Astrocyte (in vitro differentiated cells and primary cell): ENCODE data around the gene C1orf174. TPM values are rescaled to one million over a fixed set of nuclear protein-coding genes. Genes with fewer than 3 reads are reported as not detected.

Source experiments
- DNase-seq: peaks from one replicate; pipeline ENCODE4 v3.0.0-alpha.2; 2010; ENCODE audit warnings: low read depth
- FAIRE-seq: peaks from 2 replicates; lab custom pipeline; 2011; peaks lifted over from hg19 to GRCh38; lab: Jason Lieb, UNC
- H2AFZ ChIP-seq: 2 replicates; pipeline ENCODE4 v1.6.0; 2012; ENCODE audit warnings: low read depth, low read length, inconsistent platforms
- H3K27ac ChIP-seq: 2 replicates; pipeline ENCODE4 v1.5.1; 2011; ENCODE audit warnings: low read depth, low read length, inconsistent platforms
- H3K27me3 ChIP-seq: 2 replicates; pipeline ENCODE4 v1.6.0; 2011; ENCODE audit warnings: low read length, inconsistent platforms; ENCODE audit not compliant: insufficient read depth
- H3K36me3 ChIP-seq: 2 replicates; pipeline ENCODE4 v1.5.1; 2011; ENCODE audit warnings: low read length, inconsistent platforms; ENCODE audit not compliant: insufficient read depth
- H3K4me1 ChIP-seq: 2 replicates; pipeline ENCODE4 v1.5.1; 2011; ENCODE audit warnings: low read length, inconsistent platforms; ENCODE audit not compliant: insufficient read depth
- H3K4me2 ChIP-seq: 2 replicates; pipeline ENCODE4 v1.6.0; 2012; ENCODE audit warnings: low read length, inconsistent platforms
- H3K4me3 ChIP-seq: 2 replicates; pipeline ENCODE4 v1.5.1; 2011; ENCODE audit warnings: low read depth, mild to moderate bottlenecking, low read length, inconsistent platforms; ENCODE audit not compliant: insufficient read depth
- H3K79me2 ChIP-seq: 2 replicates; pipeline ENCODE4 v1.6.0; 2012; ENCODE audit warnings: mild to moderate bottlenecking, low read length, inconsistent platforms; ENCODE audit not compliant: insufficient read depth
- H3K9ac ChIP-seq: 2 replicates; pipeline ENCODE4 v1.6.0; 2012; ENCODE audit warnings: mild to moderate bottlenecking, low read length, inconsistent platforms
- H3K9me3 ChIP-seq: 2 replicates; pipeline ENCODE4 v1.5.1; 2012; ENCODE audit warnings: low read depth, mild to moderate bottlenecking, low read length, inconsistent platforms; ENCODE audit not compliant: insufficient read depth
- H4K20me1 ChIP-seq: 2 replicates; pipeline ENCODE4 v1.6.0; 2012; ENCODE audit warnings: low read length, inconsistent platforms; ENCODE audit not compliant: insufficient read depth
- H3K27ac Mint-ChIP-seq: one replicate; pipeline ENCODE4 v1.8.0; 2021; ENCODE audit warnings: mild to moderate bottlenecking, mixed read lengths; ENCODE audit not compliant: unreplicated experiment
- H3K27me3 Mint-ChIP-seq: one replicate; pipeline ENCODE4 v1.8.0; 2021; ENCODE audit warnings: low read depth, mixed read lengths; ENCODE audit not compliant: unreplicated experiment
- H3K36me3 Mint-ChIP-seq: one replicate; pipeline ENCODE4 v1.8.0; 2021; ENCODE audit warnings: low read depth, mixed read lengths; ENCODE audit not compliant: unreplicated experiment
- H3K4me1 Mint-ChIP-seq: one replicate; pipeline ENCODE4 v1.8.0; 2021; ENCODE audit warnings: low read depth, mixed read lengths; ENCODE audit not compliant: unreplicated experiment
- H3K4me3 Mint-ChIP-seq: one replicate; pipeline ENCODE4 v1.8.0; 2021; ENCODE audit warnings: mild to moderate bottlenecking, moderate library complexity, mixed read lengths; ENCODE audit not compliant: unreplicated experiment
- H3K9me3 Mint-ChIP-seq: one replicate; pipeline ENCODE4 v1.8.0; 2021; ENCODE audit warnings: mild to moderate bottlenecking, mixed read lengths; ENCODE audit not compliant: unreplicated experiment
- CTCF ChIP-seq: IDR thresholded peaks from 2 replicates; pipeline ENCODE4 v1.5.1; 2011; ENCODE audit warnings: low read depth, mild to moderate bottlenecking, inconsistent platforms, low read length, moderate library complexity; ENCODE audit not compliant: insufficient read depth
- EZH2 ChIP-seq: IDR thresholded peaks from 2 replicates; pipeline ENCODE4 v1.6.1; 2012; ENCODE audit warnings: mild to moderate bottlenecking, low read length, inconsistent platforms; ENCODE audit not compliant: insufficient read depth
- total RNA-seq: library from RNA; stranded (reverse); gene quantifications from 2 replicates; pipeline ENCODE4 v1.2.1, GENCODE V29; 2021

C1orf174 gene
- total RNA-seq, 1 donor from 2014 or later, result 26.1 TPM

DNA sequence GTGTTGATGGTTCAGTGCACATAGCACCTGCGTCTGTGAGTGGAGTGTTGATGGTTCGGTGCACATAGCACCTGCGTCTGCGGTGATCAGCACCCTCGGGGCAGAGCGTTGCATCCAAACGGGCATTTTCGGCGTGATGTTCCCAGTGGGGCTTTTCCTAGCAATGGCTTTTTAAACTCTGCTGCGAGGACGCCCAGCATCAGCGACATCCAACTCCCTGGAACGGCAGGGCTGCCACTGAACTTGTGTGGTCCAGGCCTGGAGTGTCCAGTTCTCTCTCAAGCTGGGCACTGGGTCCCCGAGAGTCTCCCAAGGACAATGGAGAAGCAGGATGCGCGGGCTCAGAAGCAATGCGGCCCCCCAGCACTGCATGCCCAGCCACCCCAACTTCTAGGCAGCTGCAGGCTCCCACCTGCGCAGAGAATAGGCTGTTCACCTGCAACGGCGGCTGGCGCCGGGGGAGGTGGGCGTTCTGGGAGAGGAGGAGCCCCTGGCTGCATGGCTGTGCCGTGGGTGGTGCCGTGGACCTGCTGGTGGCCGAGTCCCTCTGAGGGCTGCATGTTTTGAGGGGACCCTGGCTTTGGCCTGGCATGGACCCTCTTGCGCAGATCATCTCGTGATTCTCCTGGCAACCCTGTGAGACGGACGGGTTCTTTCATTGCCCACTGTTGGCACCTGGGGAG, 10.1 kb upstream of the C1orf174 start:
- Histone ChIP-seq H3K9me3 (no peaks in the 10 kb centered on the region), H4K20me1 (no peaks in the 10 kb centered on the region), H2AFZ (no peak overlapping the region), H3K27me3 (peaks cover 4% of the 10 kb centered on the region), H3K4me2 (no peak overlapping the region), H3K27ac (no peak overlapping the region), H3K4me3 (no peak overlapping the region), H3K4me1 (no peaks in the 10 kb centered on the region), H3K79me2 (no peaks in the 10 kb centered on the region), H3K36me3 (no peaks in the 10 kb centered on the region), H3K9ac (no peak overlapping the region)
- peaks cover 27% of the 10 kb centered on the region for H3K27me3 Mint-ChIP-seq
- FAIRE-seq, result no peak
- H3K9me3 Mint-ChIP-seq, result no peaks in the 10 kb centered on the region
- no peak overlapping the region for H3K4me3 Mint-ChIP-seq
- DNase-seq, result no peak
- peaks cover 3% of the 10 kb centered on the region for H3K36me3 Mint-ChIP-seq
- no peak for TF ChIP-seq CTCF
- TF ChIP-seq EZH2, result no peak
- no peaks in the 10 kb centered on the region for H3K4me1 Mint-ChIP-seq
- H3K27ac Mint-ChIP-seq, result no peak overlapping the region

DNA sequence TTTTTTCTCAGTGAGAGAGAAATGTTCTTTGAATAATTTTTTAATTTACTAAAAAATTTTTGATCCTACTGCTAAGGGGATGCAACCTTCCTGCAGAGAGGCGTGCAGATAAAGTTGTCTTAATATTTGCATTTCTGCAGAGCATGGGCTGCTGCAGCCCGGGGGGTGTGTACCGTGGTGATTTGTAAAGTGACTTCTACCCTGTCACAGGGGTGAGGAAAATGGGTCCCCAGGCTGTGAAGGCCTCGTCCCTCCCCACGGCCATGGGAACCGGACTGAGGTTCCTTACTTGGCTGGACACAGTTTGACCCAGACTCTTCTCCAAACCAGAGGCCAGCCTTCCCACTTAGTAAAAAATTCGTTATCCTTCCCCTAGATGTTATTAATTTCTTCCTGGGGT, 9.5 kb upstream of the C1orf174 start:
- Histone ChIP-seq H3K9ac (no peak overlapping the region), H3K36me3 (no peaks in the 10 kb centered on the region), H4K20me1 (no peaks in the 10 kb centered on the region), H3K4me1 (no peaks in the 10 kb centered on the region), H3K4me3 (no peak overlapping the region), H3K4me2 (no peak overlapping the region), H3K27me3 (peaks cover 4% of the 10 kb centered on the region), H2AFZ (no peak overlapping the region), H3K79me2 (no peaks in the 10 kb centered on the region), H3K9me3 (no peaks in the 10 kb centered on the region), H3K27ac (no peak overlapping the region)
- FAIRE-seq (no peak), DNase-seq (no peak)
- peaks cover 27% of the 10 kb centered on the region for H3K27me3 Mint-ChIP-seq
- no peaks in the 10 kb centered on the region for H3K4me1 Mint-ChIP-seq
- no peak for TF ChIP-seq EZH2
- no peak for TF ChIP-seq CTCF
- H3K27ac Mint-ChIP-seq, result no peak overlapping the region
- no peaks in the 10 kb centered on the region for H3K9me3 Mint-ChIP-seq
- H3K36me3 Mint-ChIP-seq, result peaks cover 3% of the 10 kb centered on the region
- no peak overlapping the region for H3K4me3 Mint-ChIP-seq

GRCh38 chr1:3908886-3909517, 8.9 kb upstream of the C1orf174 start:
- Histone ChIP-seq H3K27ac (no peak overlapping the region), H3K4me1 (no peaks in the 10 kb centered on the region), H4K20me1 (no peaks in the 10 kb centered on the region), H3K4me3 (no peak overlapping the region), H3K9ac (no peak overlapping the region), H3K27me3 (peaks cover 4% of the 10 kb centered on the region), H3K79me2 (no peaks in the 10 kb centered on the region), H3K36me3 (no peaks in the 10 kb centered on the region), H3K4me2 (no peak overlapping the region), H2AFZ (no peak overlapping the region), H3K9me3 (no peaks in the 10 kb centered on the region)
- Mint-ChIP-seq H3K27ac (no peak overlapping the region), H3K4me3 (no peak overlapping the region), H3K4me1 (no peaks in the 10 kb centered on the region), H3K36me3 (peaks cover 3% of the 10 kb centered on the region), H3K27me3 (peaks cover 27% of the 10 kb centered on the region), H3K9me3 (no peaks in the 10 kb centered on the region)
- no peak for TF ChIP-seq EZH2
- TF ChIP-seq CTCF, result no peak
- DNase-seq, result no peak
- no peak for FAIRE-seq
